HG02759 (cell line): Measurements from ENCODE around the gene DNAJC25.
"Not testable (repeated sequence)": the region's sequence is repeated elsewhere in the genome, so short reads cannot be mapped to it uniquely, and the experiment has no call there.

Experiments used
- ATAC-seq: cut with Tn5 transposase; IDR thresholded peaks from one replicate; pipeline ENCODE4 v1.9.1; 2021; ENCODE audit warnings: mild to moderate bottlenecking, moderate library complexity; ENCODE audit not compliant: unreplicated experiment

The DNAJC25 gene

DNA sequence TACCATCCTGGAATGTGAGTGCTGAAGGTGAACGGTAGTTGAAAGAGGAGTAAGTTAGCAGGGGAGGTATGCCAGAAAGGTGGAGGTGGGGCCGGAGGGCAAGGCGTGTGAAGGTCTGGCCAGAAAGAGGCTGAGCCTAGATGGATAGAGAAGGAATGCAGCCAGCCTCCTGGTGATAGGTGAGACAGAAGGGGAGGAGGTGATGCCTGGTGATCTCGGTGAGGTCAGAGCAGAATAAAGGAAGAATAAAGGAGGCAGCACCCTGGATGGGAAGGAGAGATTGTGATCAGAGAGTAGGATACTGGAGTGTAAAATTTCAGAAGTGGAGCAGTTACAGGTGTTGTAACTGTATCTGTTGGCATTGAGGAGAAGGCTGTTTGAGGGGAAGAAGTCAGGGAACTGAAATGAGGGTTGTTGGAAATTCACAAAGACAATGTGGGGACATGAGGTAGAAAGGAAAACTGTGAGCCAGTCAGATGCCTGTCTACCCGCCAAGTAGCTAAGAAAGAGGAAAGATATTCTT lies 32.2 kb downstream of the DNAJC25 start:
- ATAC-seq: no peak

DNA sequence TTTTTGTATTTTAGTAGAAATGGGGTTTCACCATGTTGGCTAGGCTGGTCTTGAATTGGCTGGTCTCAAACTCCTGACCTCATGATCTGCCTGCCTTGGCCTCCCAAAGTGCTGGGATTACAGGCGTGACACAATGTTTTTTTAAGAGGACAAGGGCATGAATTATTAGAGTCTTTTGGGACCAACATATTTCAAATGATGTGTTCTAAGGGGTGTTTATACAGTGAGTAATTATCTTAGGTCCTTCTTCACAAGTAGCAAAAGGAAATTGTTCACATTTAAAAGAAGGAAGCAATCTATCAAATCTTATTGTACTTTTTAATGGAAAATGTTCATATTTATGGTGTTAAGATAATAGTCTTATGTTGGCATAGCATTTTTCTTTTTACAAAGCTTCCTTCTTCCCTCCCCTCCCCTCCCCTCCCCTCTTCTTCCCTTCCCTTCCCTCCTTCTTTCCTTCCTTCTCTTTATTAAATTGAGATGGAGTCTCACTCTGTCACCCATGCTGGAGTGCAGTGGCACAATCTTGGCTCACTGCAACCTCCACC lies 37.0 kb downstream of the DNAJC25 start:
- ATAC-seq: no peak

DNA sequence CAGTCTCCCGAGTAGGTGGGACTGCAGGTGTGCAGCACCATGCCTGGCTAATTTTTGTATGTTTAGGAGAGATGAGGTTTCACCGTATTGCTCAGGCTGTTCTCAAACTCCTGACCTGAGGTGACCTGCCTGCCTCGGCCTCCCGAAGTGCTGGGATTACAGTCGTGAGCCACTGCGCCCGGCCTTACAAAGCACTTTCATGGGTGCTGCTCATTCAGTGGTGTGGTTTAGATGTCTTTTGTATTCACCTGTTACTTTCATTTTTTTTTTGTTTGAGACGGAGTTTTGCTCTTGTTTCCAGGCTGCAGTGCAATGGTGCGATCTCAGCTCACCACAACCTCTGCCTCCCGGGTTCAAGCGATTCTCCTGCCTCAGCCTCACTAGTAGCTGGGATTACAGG lies 37.5 kb downstream of the DNAJC25 start:
- ATAC-seq: not testable (repeated sequence)

DNA sequence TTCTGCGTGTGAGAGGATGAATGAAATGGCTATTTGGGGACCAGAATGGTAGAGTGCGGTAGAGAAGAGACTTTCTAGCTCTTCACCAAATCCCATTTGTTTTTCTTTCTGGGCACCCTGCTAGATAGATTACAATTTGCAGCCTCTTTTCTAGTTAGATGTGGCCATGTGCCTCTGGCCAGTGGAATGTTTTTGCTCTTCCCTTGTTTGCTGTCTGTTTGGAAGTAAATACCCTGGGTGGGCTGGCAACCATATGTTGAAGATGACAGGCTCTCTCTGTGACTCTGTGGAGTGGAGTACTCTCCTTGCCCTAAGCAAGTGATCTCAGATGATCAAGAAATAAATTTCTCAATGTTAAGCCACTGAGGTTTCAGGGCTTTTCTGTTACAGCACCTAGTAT lies 43.2 kb downstream of the DNAJC25 start:
- ATAC-seq: no peak

DNA sequence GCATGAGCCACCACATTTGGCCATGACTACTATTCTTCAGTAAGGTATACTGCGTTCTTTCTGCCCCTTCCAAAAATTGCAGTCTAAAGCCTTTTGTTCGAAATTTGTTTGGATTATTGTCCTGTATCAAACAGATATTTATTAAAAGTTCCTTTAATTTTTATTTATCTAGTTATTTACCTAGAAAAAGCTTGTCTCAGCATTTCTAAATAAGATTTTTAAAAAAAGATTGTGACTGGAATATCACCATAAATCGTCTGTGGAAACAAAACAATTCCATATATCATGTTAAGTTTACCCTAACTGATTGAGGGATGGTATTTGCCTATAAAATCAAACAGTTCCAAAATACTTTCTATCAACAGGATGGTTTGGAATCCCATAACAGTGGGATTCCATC lies 45.0 kb downstream of the DNAJC25 start:
- no peak for ATAC-seq

DNA sequence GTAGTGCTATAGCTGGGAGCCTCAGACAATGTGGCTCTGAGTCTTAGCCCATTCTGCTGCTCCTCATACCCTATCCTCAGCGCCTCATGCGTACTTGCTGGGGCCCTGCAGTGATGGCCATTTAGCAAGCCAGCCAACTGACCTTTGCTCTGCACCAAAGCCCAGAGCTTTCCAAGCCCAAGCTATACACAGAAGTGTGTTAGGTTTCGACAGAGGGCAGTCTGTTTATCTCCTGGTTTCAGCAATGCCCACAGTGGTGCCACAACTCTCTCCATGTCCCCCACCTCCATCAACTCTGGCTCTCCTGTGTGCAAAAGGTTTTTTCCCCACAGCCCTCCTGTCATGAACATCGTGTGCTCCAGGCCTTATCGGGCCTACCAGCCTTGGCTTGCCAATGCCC lies 47.2 kb downstream of the DNAJC25 start:
- no peak for ATAC-seq

DNA sequence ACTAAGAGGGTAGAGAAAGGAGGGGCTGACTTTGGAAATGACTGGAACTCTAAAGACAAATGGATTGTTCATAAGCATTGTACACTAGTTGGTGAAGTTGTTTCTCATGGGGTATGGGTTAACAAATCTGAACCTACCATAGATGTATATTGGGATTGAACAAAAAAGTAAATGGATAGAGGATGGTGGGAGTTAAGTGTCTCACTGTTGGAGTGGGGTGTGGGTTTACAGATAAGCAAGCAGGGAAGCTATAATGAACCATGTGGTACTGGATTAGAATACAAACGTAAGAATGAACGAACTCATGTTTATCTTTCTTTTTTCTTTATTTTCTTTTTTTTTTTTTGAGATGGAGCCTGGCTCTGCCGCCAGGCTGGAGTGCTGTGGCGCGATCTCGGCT lies 48.1 kb downstream of the DNAJC25 start:
- ATAC-seq: no peak

DNA sequence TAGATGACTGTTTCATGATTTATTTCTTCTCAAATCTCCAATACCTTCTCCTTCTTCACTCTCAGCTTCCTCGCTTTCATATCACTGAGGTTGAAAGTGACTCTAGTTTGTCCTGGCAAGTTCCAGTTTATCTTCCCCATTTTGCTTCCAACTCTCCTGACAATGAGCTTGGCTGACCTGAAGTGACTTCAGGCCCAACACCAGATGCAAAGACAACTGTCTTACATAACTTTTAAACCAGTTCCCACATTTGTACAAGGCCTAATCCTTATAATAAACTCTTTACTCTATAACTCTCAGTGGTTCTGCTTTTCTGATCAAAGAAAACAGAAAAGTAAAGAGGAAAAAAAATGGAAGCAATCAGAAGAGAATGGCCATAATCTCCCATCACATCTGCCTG lies 52.3 kb downstream of the DNAJC25 start:
- ATAC-seq: no peak

DNA sequence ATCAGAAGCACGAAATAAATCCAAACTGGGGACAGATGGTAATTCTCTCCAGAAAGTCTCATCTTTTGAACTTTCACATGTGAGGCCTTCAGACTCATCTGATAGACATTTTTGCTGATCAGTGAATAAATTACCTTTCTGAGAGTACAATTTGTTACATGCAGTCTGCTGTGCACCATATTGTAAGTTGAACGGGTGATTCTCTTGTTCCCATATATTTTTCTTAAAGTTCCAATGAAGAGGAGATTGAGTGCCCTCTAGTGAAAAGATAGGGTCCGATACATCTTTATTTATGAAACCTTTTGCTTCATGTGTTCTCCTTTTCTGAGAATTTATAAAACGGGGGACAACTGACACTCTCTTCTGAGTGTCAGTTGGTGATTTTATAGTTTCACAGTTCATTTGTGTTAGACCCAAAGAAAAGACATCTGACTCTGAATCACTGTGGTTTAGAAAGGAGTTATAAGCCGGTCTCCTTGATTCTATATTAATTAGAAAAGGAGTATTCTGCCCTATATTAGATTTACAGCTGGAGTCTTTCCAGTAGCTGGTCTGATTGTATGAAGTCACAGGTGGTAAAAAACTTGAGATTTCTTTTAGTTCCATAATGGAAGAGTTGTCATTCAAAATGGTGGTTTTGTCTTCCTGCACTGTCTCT lies 60.7 kb downstream of the DNAJC25 start:
- no peak for ATAC-seq

DNA sequence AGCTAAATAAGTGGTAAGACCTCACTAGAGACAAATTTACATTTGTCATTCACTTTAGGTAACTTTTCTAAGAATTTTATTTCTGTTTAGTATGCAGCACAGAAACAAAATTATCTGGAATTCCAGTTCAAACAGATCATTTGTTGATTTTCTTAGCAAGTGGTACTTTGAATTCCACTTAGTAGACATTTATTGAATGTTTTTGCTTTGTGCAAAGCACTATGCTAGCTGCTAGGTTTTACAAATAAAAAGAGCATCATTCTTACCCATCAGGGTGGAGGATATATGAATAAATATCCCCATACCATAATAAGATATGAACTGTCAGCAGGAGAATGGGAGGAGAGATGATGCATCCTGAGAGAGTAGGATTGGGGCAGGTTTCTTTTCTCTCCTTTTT lies 65.7 kb downstream of the DNAJC25 start:
- no peak for ATAC-seq

DNA sequence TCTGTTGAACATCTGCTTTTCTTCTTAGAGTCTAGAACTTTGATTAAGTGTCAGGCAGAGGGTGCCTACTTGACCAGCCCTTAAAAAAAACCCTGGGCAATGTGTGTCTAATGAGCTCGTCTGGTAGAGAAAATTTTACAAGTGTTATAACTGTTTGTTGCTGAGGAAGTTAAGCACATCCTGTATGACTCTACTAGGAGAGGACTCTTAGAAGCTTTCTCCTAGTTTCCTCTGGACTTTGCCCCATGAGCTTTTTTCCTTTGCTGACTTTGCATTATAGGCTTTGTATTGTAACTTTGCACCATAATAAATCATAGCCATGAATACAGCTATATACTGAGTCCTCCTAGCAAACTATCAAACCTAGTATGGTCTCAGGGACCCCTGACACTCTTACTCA lies 69.6 kb downstream of the DNAJC25 start:
- no peak for ATAC-seq
